Measurements from ENCODE around the gene UNG.

- TF ChIP-seq CTCF (IDR thresholded peaks at IDR 0.05) (no peak), POLR2A (IDR thresholded peaks at IDR 0.05) (no peak)
Observed at GRCh38 chr12:109156586-109156985, 59.2 kb downstream of the UNG start.
